ENCODE measurements around the gene ANO1.
A peak's percentile ranks its signal among the peaks of the same experiment; 100 is the strongest.

Gene ANO1

GRCh38 chr11:70226183-70226582 is 148.1 kb downstream of the ANO1 start:
- DNase-seq = no peak

GRCh38 chr11:70226967-70227366 is 148.8 kb downstream of the ANO1 start:
- DNase-seq = peak; percentile 34

GRCh38 chr11:70229737-70230136 is 151.6 kb downstream of the ANO1 start:
- DNase-seq = no peak

- DNase-seq = no peak
Observed at GRCh38 chr11:70230151-70230839, 152.2 kb downstream of the ANO1 start.

- DNase-seq = no peak
Observed at GRCh38 chr11:70230840-70231710, 153.0 kb downstream of the ANO1 start.

- DNase-seq = no peak
Observed at GRCh38 chr11:70233034-70233433, 154.9 kb downstream of the ANO1 start.

GRCh38 chr11:70233511-70233934 is 155.4 kb downstream of the ANO1 start:
- no peak for DNase-seq

GRCh38 chr11:70233962-70234361 is 155.8 kb downstream of the ANO1 start:
- no peak for DNase-seq

All from hematopoietic multipotent progenitor cell treated with erythropoietin and hydrocortisone succinate and interleukin-3 and kit ligand, for 6 days (in vitro differentiated cells).